Mesendoderm (in vitro differentiated cells): ENCODE results near the gene PEX26.
A peak's percentile ranks its signal among the peaks of the same experiment; 100 is the strongest.

Source experiments
- DNase-seq: peaks from one replicate; pipeline ENCODE4 v3.0.0; 2013
- H2AK5ac ChIP-seq: 2 replicates; pipeline ENCODE4 v1.6.1; 2013; ENCODE audit warnings: low read length, inconsistent platforms
- H2BK120ac ChIP-seq: 2 replicates; pipeline ENCODE4 v1.6.1; 2013; ENCODE audit warnings: low read depth, mild to moderate bottlenecking, low read length, moderate library complexity, mixed read lengths
- H2BK15ac ChIP-seq: replicated peaks from 2 replicates; pipeline ENCODE4 v1.6.1; 2013; ENCODE audit warnings: low read depth, mild to moderate bottlenecking, moderate library complexity
- H2BK5ac ChIP-seq: 2 replicates; pipeline ENCODE4 v1.6.1; 2013; ENCODE audit warnings: low read length, inconsistent platforms
- H3K18ac ChIP-seq: 2 replicates; pipeline ENCODE4 v1.6.1; 2013; ENCODE audit warnings: mild to moderate bottlenecking, low read length, mixed read lengths
- H3K23ac ChIP-seq: one replicate; pipeline ENCODE4 v1.6.1; 2013; ENCODE audit warnings: low read length
- H3K27ac ChIP-seq: 2 replicates; pipeline ENCODE4 v1.5.1; 2013; ENCODE audit warnings: low read depth, mild to moderate bottlenecking, inconsistent platforms, low read length, moderate library complexity
- H3K27me3 ChIP-seq: 2 replicates; pipeline ENCODE4 v1.6.1; 2013; ENCODE audit warnings: low read length, control low read depth, mild to moderate bottlenecking, inconsistent platforms; ENCODE audit not compliant: insufficient read depth, poor library complexity
- H3K36me3 ChIP-seq: 2 replicates; pipeline ENCODE4 v1.6.1; 2013; ENCODE audit warnings: low read length, inconsistent platforms; ENCODE audit not compliant: control insufficient read depth, insufficient read depth
- H3K4ac ChIP-seq: one replicate; pipeline ENCODE4 v1.6.1; 2013; ENCODE audit warnings: low read depth, mild to moderate bottlenecking, low read length, moderate library complexity
- H3K4me1 ChIP-seq: 2 replicates; pipeline ENCODE4 v1.6.1; 2013; ENCODE audit warnings: low read depth, low read length, inconsistent platforms; ENCODE audit not compliant: control insufficient read depth
- H3K4me2 ChIP-seq: 2 replicates; pipeline ENCODE4 v1.6.1; 2013; ENCODE audit warnings: low read length
- H3K4me3 ChIP-seq: 2 replicates; pipeline ENCODE4 v1.5.1; 2013; ENCODE audit warnings: mild to moderate bottlenecking, low read length
- H3K56ac ChIP-seq: one replicate; pipeline ENCODE4 v1.6.1; 2013; ENCODE audit warnings: low read length
- H3K79me1 ChIP-seq: 2 replicates; pipeline ENCODE4 v1.6.1; 2013; ENCODE audit warnings: low read length, inconsistent platforms
- H3K79me2 ChIP-seq: 2 replicates; pipeline ENCODE4 v1.6.1; 2013; ENCODE audit warnings: mild to moderate bottlenecking, low read length; ENCODE audit not compliant: control insufficient read depth, insufficient read depth
- H3K9ac ChIP-seq: 2 replicates; pipeline ENCODE4 v1.6.1; 2013; ENCODE audit warnings: low read length, inconsistent platforms
- H4K5ac ChIP-seq: one replicate; pipeline ENCODE4 v1.6.1; 2013; ENCODE audit warnings: low read length
- H4K8ac ChIP-seq: one replicate; pipeline ENCODE4 v1.6.1; 2013; ENCODE audit warnings: low read depth, mild to moderate bottlenecking, control low read depth, low read length, moderate library complexity
- WGBS: extraction: QIAGEN DNeasy Blood & Tissue Kit; methylation state at CpG from one replicate; pipeline ENCODE4 v1.1.7; 2013; ENCODE audit warnings: low lambda C conversion rate, missing lambda C conversion rate; ENCODE audit not compliant: insufficient coverage; ENCODE audit errors: extremely low coverage; 5-methylcytosine and 5-hydroxymethylcytosine counted together

Gene PEX26

GRCh38 chr22:18067121-18067520 is 10.7 kb upstream of the PEX26 start:
- Histone ChIP-seq H3K27me3 (no peaks in the 10 kb centered on the region), H3K4ac (no peak overlapping the region), H3K4me2 (no peak overlapping the region), H2BK5ac (no peak overlapping the region), H3K9ac (no peak overlapping the region), H3K79me2 (no peaks in the 10 kb centered on the region), H3K4me3 (no peak overlapping the region), H3K4me1 (no peaks in the 10 kb centered on the region), H2BK120ac (no peak overlapping the region), H4K8ac (no peak overlapping the region), H3K23ac (no peak overlapping the region), H3K18ac (no peak overlapping the region), H2AK5ac (no peak overlapping the region), H3K27ac (no peak overlapping the region), H4K5ac (no peak overlapping the region), H3K56ac (no peak overlapping the region), H3K36me3 (no peaks in the 10 kb centered on the region), H3K79me1 (no peaks in the 10 kb centered on the region), H2BK15ac (no peak overlapping the region)
- DNase-seq, result no peak
- no CpG with 5 or more reads among the region's 3 CpGs for WGBS

- no peak overlapping the region for H3K4me3 ChIP-seq
- no peak overlapping the region for H3K18ac ChIP-seq
- H3K4me1 ChIP-seq, result no peaks in the 10 kb centered on the region
- no peak overlapping the region for H3K4me2 ChIP-seq
- H2BK15ac ChIP-seq, result no peak overlapping the region
- peak; percentile 42 for DNase-seq
- no peaks in the 10 kb centered on the region for H3K36me3 ChIP-seq
- no peak overlapping the region for H2BK120ac ChIP-seq
- no peaks in the 10 kb centered on the region for H3K79me1 ChIP-seq
- H3K27ac ChIP-seq, result no peak overlapping the region
- peak overlapping the region; percentile 17 for H3K56ac ChIP-seq
- no peak overlapping the region for H4K8ac ChIP-seq
- H3K79me2 ChIP-seq, result no peaks in the 10 kb centered on the region
- no peak overlapping the region for H2BK5ac ChIP-seq
- no peak overlapping the region for H3K4ac ChIP-seq
- H2AK5ac ChIP-seq, result no peak overlapping the region
- no peak overlapping the region for H4K5ac ChIP-seq
- no peaks in the 10 kb centered on the region for H3K27me3 ChIP-seq
- H3K9ac ChIP-seq, result no peak overlapping the region
- WGBS, result no CpG with 5 or more reads among the region's 14 CpGs
- H3K23ac ChIP-seq, result no peak overlapping the region
Observed at GRCh38 chr22:18067548-18068341, 10.0 kb upstream of the PEX26 start.

DNA sequence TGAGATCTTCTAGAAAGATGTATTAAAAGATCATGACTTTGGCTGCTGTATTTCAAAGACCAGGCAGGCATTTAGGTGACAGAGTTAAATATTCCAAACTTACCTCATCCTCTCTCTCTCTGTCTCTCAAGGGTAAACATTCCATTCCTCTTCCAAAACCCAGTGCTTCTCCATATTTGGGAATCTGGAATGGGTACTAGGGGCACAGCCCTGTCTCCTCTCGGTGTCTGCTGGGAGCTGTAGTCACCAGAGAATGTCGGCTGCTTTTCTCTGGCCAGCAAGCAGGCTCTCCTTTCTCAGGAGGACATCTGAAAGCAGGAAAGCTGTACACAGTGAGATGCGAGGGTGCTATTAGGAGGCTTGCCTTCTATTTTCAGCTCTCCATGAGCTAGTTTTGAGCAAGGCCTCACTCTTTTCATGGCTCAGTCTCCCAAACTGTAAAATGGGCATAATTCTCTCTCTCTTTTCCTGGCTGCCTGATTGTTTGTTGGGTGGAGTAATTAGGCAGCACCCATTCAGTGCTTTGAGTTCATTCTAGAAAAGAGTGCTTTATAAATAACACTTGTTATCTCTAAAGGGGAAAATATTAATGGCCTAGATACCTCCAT is 9.3 kb upstream of the PEX26 start:
- Histone ChIP-seq H3K79me2 (no peaks in the 10 kb centered on the region), H3K36me3 (no peaks in the 10 kb centered on the region), H3K23ac (no peak overlapping the region), H2BK5ac (no peak overlapping the region), H3K79me1 (no peaks in the 10 kb centered on the region), H2BK15ac (no peak overlapping the region), H2BK120ac (no peak overlapping the region), H2AK5ac (no peak overlapping the region), H3K27me3 (no peaks in the 10 kb centered on the region), H3K18ac (no peak overlapping the region), H3K4me3 (no peak overlapping the region), H3K4me2 (no peak overlapping the region), H3K9ac (no peak overlapping the region), H3K4ac (no peak overlapping the region), H3K4me1 (no peaks in the 10 kb centered on the region), H3K27ac (no peak overlapping the region), H4K5ac (no peak overlapping the region), H4K8ac (no peak overlapping the region), H3K56ac (no peak overlapping the region)
- WGBS, result no CpG with 5 or more reads among the region's 3 CpGs
- DNase-seq, result peak; percentile 79

DNA sequence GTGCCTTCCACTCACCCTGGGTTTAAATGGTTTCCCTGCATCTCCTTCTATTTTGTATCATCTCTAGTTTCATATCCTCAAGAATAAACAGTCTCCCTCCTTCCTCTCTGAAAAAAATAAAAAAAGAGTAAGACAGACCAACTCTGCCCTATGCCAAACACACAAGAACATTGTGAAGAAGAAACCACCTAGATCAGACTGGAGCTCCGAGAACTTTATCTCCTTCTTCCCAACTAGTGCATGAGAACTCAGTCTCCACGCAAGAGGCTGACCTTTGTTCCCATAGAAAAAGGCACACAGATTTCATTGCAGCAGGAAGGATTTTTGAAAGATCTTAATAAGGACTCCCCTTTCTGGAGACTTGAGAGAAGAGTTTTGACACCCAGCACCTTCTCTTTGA is 8.7 kb upstream of the PEX26 start:
- no peak overlapping the region for H2BK15ac ChIP-seq
- H3K4me1 ChIP-seq, result no peaks in the 10 kb centered on the region
- no peak overlapping the region for H3K4me3 ChIP-seq
- no peaks in the 10 kb centered on the region for H3K36me3 ChIP-seq
- H3K27ac ChIP-seq, result no peak overlapping the region
- no peaks in the 10 kb centered on the region for H3K27me3 ChIP-seq
- no peak overlapping the region for H2AK5ac ChIP-seq
- no peak overlapping the region for H2BK120ac ChIP-seq
- no peak overlapping the region for H3K4ac ChIP-seq
- no peaks in the 10 kb centered on the region for H3K79me1 ChIP-seq
- no peak for DNase-seq
- H4K5ac ChIP-seq, result no peak overlapping the region
- no CpG with 5 or more reads among the region's 2 CpGs for WGBS
- no peak overlapping the region for H4K8ac ChIP-seq
- no peak overlapping the region for H3K18ac ChIP-seq
- H3K79me2 ChIP-seq, result no peaks in the 10 kb centered on the region
- H3K4me2 ChIP-seq, result no peak overlapping the region
- H3K9ac ChIP-seq, result no peak overlapping the region
- no peak overlapping the region for H3K56ac ChIP-seq
- H2BK5ac ChIP-seq, result no peak overlapping the region
- no peak overlapping the region for H3K23ac ChIP-seq

DNA sequence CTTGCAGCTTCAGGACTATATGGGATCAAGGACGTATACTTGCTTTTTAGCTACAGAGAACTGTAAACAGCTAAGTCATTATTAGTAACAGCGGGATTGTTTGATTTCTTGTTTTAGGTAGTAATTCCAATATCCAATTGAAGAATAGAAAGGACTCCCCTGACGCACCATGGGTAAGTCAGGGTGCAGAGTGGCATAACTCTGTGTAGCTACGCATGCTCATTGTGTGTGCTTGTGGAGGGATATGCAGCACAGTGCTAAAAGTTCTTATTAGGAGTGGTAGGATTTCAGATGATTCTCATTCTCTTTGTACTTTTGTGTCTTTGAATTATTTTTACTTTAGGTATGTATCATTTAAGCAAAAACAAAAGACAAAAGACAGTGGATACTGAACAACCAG is 7.7 kb upstream of the PEX26 start:
- Histone ChIP-seq H3K9ac (no peak overlapping the region), H3K4me1 (no peaks in the 10 kb centered on the region), H2BK15ac (no peak overlapping the region), H3K4me3 (no peak overlapping the region), H2AK5ac (no peak overlapping the region), H3K36me3 (no peaks in the 10 kb centered on the region), H4K8ac (no peak overlapping the region), H3K79me2 (no peaks in the 10 kb centered on the region), H2BK5ac (no peak overlapping the region), H3K27ac (no peak overlapping the region), H3K79me1 (no peaks in the 10 kb centered on the region), H2BK120ac (no peak overlapping the region), H3K18ac (no peak overlapping the region), H3K23ac (no peak overlapping the region), H3K4me2 (no peak overlapping the region), H4K5ac (no peak overlapping the region), H3K56ac (no peak overlapping the region), H3K4ac (no peak overlapping the region), H3K27me3 (no peaks in the 10 kb centered on the region)
- no CpG with 5 or more reads among the region's 4 CpGs for WGBS
- no peak for DNase-seq
